ENCODE measurements around the gene SLC4A3. TPM values are rescaled to one million over a fixed set of nuclear protein-coding genes. Genes with fewer than 3 reads are reported as not detected.

The SLC4A3 gene
- total RNA-seq, 1 experiment from 2014 or later = 23.0 TPM

DNA sequence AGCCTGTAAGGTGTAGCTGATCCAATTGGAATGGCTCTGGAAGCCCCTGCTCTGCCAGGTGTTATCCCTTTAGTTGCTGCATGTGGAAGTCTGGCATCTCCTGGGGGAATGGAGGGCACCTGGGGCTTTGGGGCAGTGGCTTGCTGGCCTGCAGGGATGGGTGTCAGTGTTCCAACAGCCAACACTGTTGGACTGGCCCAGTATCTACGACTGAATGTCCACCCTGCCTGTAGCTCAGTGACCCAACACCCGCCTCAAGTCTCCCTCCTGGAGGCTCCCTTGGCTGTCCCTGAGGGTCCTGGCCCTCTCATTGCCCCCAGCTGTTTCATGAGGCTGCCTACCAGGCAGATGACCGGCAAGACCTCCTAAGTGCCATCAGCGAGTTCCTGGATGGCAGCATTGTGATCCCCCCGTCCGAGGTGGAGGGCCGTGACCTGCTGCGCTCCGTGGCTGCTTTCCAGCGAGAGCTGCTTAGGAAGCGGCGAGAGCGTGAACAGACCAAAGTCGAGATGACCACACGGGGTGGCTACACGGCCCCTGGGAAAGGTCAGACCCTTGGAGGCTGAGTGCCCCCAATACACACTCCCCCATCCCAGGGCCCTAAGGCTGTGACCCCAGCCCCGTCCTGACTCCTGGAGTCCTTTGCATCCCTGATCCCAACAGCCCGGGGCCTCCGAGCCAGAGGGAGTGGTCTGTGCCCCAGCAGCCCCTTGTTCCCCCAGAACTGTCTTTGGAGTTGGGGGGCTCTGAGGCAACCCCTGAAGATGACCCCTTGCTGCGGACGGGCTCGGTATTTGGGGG, 7.7 kb downstream of the SLC4A3 start:
- Histone ChIP-seq H3K9ac (ENCODE audit: low read length) (no peak overlapping the region), H4K20me1 (ENCODE audit: insufficient read depth) (no peaks in the 10 kb centered on the region), H3K79me2 (ENCODE audit: insufficient read depth, low read length) (no peaks in the 10 kb centered on the region), H3K9me3 (ENCODE audit: control insufficient read depth in 1 of 2, insufficient read depth in 1 of 2, low read depth in 1 of 2, low read length in 2 of 2) (no peaks in the 10 kb centered on the region), H3K36me3 (ENCODE audit: control insufficient read depth in 1 of 2, insufficient read depth in 2 of 2, low read length in 2 of 2) (peaks cover 0 to 22% of the 10 kb centered on the region in 2 experiments; a peak in 1 of 4 replicates), H2AFZ (ENCODE audit: low read depth, low read length, poor library complexity, severe bottlenecking) (no peak overlapping the region), H3K4me2 (ENCODE audit: low read length) (no peak overlapping the region), H3K27me3 (ENCODE audit: insufficient read depth, low read length) (no peaks in the 10 kb centered on the region), H3K27ac (ENCODE audit: low read depth, low read length) (no peak overlapping the region), H3K9me2 (ENCODE audit: insufficient read depth) (no peaks in the 10 kb centered on the region), H3K4me1 (ENCODE audit: control insufficient read depth in 1 of 2, insufficient read depth in 2 of 2, low read length in 2 of 2) (peaks cover 0 to 6% of the 10 kb centered on the region in 2 experiments; a peak in 1 of 4 replicates), H3K4me3 (replicated peaks in 1 of 2; ENCODE audit: low read depth in 1 of 2, low read length in 2 of 2) (no peak overlapping the region)
- ChIA-PET RAD21 (ENCODE audit: low non-redundant PET in 1 of 2, low total read pairs in 2 of 2, uncharacterized antibody in 2 of 2, unreplicated experiment in 2 of 2) (no interaction called here), CTCF (interaction anchor here (0.6 kb wide), 1 partner anchor 10 kb away, joined by 3 read pairs; no protein-coding TSS in a partner anchor), POLR2A (no interaction called here)
- ATAC-seq (no peak), DNase-seq (ENCODE audit: low read depth, low spot score) (no peak)
- intact Hi-C loops (cut with micrococcal nuclease) = no loop called here
- TF ChIP-seq ZNF274 (IDR thresholded peaks at IDR 0.05; ENCODE audit: low read depth, low read length) = no peak
- TF ChIP-seq, protein P1, sequence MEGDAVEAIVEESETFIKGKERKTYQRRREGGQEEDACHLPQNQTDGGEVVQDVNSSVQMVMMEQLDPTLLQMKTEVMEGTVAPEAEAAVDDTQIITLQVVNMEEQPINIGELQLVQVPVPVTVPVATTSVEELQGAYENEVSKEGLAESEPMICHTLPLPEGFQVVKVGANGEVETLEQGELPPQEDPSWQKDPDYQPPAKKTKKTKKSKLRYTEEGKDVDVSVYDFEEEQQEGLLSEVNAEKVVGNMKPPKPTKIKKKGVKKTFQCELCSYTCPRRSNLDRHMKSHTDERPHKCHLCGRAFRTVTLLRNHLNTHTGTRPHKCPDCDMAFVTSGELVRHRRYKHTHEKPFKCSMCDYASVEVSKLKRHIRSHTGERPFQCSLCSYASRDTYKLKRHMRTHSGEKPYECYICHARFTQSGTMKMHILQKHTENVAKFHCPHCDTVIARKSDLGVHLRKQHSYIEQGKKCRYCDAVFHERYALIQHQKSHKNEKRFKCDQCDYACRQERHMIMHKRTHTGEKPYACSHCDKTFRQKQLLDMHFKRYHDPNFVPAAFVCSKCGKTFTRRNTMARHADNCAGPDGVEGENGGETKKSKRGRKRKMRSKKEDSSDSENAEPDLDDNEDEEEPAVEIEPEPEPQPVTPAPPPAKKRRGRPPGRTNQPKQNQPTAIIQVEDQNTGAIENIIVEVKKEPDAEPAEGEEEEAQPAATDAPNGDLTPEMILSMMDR (IDR thresholded peaks at IDR 0.05 in 2 of 3, conservative IDR thresholded peaks at IDR 0.05 in 1 of 3; ENCODE audit: borderline replicate concordance in 1 of 3, insufficient read depth in 1 of 3, low read depth in 2 of 3, low read length in 2 of 3) = no peak
- no peak for TF ChIP-seq EZH2phosphoT487 (IDR thresholded peaks at IDR 0.05; ENCODE audit: borderline replicate concordance)
- TF ChIP-seq, protein P2, sequence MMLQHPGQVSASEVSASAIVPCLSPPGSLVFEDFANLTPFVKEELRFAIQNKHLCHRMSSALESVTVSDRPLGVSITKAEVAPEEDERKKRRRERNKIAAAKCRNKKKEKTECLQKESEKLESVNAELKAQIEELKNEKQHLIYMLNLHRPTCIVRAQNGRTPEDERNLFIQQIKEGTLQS (IDR thresholded peaks at IDR 0.05) = no peak
- no peak for TF ChIP-seq POLR2AphosphoS5 (IDR thresholded peaks at IDR 0.05; ENCODE audit: low read depth, low read length)
- TF ChIP-seq CEBPB (IDR thresholded peaks at IDR 0.05; ENCODE audit: low read depth) = no peak
- TF ChIP-seq, protein P3, sequence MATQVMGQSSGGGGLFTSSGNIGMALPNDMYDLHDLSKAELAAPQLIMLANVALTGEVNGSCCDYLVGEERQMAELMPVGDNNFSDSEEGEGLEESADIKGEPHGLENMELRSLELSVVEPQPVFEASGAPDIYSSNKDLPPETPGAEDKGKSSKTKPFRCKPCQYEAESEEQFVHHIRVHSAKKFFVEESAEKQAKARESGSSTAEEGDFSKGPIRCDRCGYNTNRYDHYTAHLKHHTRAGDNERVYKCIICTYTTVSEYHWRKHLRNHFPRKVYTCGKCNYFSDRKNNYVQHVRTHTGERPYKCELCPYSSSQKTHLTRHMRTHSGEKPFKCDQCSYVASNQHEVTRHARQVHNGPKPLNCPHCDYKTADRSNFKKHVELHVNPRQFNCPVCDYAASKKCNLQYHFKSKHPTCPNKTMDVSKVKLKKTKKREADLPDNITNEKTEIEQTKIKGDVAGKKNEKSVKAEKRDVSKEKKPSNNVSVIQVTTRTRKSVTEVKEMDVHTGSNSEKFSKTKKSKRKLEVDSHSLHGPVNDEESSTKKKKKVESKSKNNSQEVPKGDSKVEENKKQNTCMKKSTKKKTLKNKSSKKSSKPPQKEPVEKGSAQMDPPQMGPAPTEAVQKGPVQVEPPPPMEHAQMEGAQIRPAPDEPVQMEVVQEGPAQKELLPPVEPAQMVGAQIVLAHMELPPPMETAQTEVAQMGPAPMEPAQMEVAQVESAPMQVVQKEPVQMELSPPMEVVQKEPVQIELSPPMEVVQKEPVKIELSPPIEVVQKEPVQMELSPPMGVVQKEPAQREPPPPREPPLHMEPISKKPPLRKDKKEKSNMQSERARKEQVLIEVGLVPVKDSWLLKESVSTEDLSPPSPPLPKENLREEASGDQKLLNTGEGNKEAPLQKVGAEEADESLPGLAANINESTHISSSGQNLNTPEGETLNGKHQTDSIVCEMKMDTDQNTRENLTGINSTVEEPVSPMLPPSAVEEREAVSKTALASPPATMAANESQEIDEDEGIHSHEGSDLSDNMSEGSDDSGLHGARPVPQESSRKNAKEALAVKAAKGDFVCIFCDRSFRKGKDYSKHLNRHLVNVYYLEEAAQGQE (IDR thresholded peaks at IDR 0.05; ENCODE audit: low read depth) = no peak
- TF ChIP-seq ELF1 (IDR thresholded peaks at IDR 0.05; ENCODE audit: borderline replicate concordance, low read depth) = no peak
- no peak for TF ChIP-seq JUND (IDR thresholded peaks at IDR 0.05)
- TF ChIP-seq YY1 (IDR thresholded peaks at IDR 0.05; ENCODE audit: extremely low read depth, insufficient replicate concordance, low read depth, low read length) = no peak
- no peak for TF ChIP-seq SRF (IDR thresholded peaks at IDR 0.05; ENCODE audit: low read depth)
- no peak for TF ChIP-seq POLR2A (IDR thresholded peaks at IDR 0.05; ENCODE audit: borderline replicate concordance, extremely low read depth, insufficient read depth, insufficient read length)
- TF ChIP-seq FOSL1 (IDR thresholded peaks at IDR 0.05; ENCODE audit: low read depth) = no peak
- no peak for TF ChIP-seq ZFX (IDR thresholded peaks at IDR 0.05)
- TF ChIP-seq RAD21 (IDR thresholded peaks at IDR 0.05; ENCODE audit: low read depth) = no peak
- no TSS peak for BruUV-seq (replicated peaks)

Measured in HCT116 (cell line).